LNCaP clone FGC (cell line): ENCODE measurements around the gene SYDE2.
"Not testable (repeated sequence)": the region's sequence is repeated elsewhere in the genome, so short reads cannot be mapped to it uniquely, and the experiment has no call there.

ENCODE experiments used
- DNase-seq: peaks from one replicate; pipeline ENCODE4 v3.0.0-alpha.2; 2011; ENCODE audit warnings: low read depth
- H3K4me3 ChIP-seq: 2 replicates; pipeline ENCODE4 v1.5.1; 2011; ENCODE audit warnings: mild to moderate bottlenecking, low read depth, low read length, control low read depth
- CTCF ChIP-seq: IDR thresholded peaks from 2 replicates; pipeline ENCODE4 v1.5.1; 2012; ENCODE audit warnings: mild to moderate bottlenecking; ENCODE audit not compliant: control insufficient read depth, insufficient read depth; ENCODE audit errors: extremely low read depth

The SYDE2 gene

GRCh38 chr1:85199667-85200462, 951 bp downstream of the SYDE2 start:
- TF ChIP-seq CTCF = no peak
- H3K4me3 ChIP-seq = peak overlapping the region; percentile 53
- no peak for DNase-seq

GRCh38 chr1:85198864-85199263, 2.0 kb downstream of the SYDE2 start:
- DNase-seq = no peak
- TF ChIP-seq CTCF = no peak
- no peak overlapping the region for H3K4me3 ChIP-seq

GRCh38 chr1:85196358-85196757, 4.5 kb downstream of the SYDE2 start:
- H3K4me3 ChIP-seq = no peak overlapping the region
- no peak for DNase-seq
- TF ChIP-seq CTCF = no peak

- no peak for DNase-seq
- TF ChIP-seq CTCF = no peak
- no peak overlapping the region for H3K4me3 ChIP-seq
These were observed 5.1 kb downstream of the SYDE2 start for GRCh38 chr1:85195703-85196102.

- not testable (repeated sequence) for DNase-seq, H3K4me3 ChIP-seq
These were observed 8.7 kb downstream of the SYDE2 start for GRCh38 chr1:85192129-85192528.

GRCh38 chr1:85189120-85189519, 11.7 kb downstream of the SYDE2 start:
- H3K4me3 ChIP-seq = no peak overlapping the region
- no peak for DNase-seq
- TF ChIP-seq CTCF = no peak

- H3K4me3 ChIP-seq = no peak overlapping the region
- no peak for DNase-seq
- no peak for TF ChIP-seq CTCF
These were observed 12.3 kb downstream of the SYDE2 start for GRCh38 chr1:85188530-85188929.

GRCh38 chr1:85187021-85187420, 13.8 kb downstream of the SYDE2 start:
- DNase-seq, H3K4me3 ChIP-seq: not testable (repeated sequence)
